Measurements from ENCODE around the gene PLEKHM3. TPM values are rescaled to one million over a fixed set of nuclear protein-coding genes. Genes with fewer than 3 reads are reported as not detected.

Gene PLEKHM3
- total and polyA plus RNA-seq, 2 of the 13 experiments (the other 11 are each of a cell fraction or from before 2014, with no cell fraction given): 4.5 to 4.7 TPM

DNA sequence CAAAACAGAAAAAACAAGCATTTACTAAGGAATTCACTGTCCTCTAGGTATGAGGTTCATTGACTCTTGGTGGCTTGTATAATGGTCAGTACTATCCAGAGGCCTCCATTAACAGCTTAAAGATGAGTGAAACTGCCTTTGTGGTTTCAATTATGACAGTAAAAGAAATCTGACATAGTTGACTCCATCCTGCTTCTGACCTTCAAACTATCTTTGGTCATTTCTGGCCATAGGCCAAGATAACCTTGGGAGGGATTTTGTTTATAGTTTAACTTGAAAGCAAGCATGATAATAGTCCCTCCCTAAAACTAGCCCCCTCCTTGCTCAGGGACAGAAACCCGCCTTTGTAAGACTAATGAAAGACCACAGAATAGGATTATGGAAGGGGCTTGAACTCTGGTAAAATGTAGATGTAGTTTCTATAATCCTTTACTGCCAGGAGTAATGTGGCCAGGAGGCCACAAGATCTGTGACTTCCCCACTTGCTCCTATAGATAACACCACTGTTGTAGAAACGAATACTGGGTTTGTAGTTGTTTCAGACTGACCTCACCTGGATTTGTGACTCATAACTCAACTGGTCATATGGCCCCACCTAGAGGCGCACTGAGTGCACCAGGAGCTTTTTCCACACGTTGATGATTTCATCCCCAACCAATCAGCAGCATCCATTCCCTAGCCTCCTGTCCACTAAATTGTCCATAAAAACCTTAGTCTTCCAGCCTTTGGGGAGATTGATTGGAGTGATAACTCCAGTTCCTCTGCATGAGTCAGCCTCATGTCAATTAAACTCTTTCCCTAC lies 8.6 kb upstream of the PLEKHM3 start (continued):
- TF ChIP-seq CENPT (CRISPR knock-in tag; IDR thresholded peaks at IDR 0.05; ENCODE audit: low read depth) (no peak), GLI4 (CRISPR knock-in tag; IDR thresholded peaks at IDR 0.05; ENCODE audit: borderline replicate concordance) (no peak), ZNF570 (CRISPR knock-in tag; IDR thresholded peaks at IDR 0.05; ENCODE audit: borderline replicate concordance) (no peak), SALL2 (CRISPR knock-in tag; IDR thresholded peaks at IDR 0.05) (no peak), ZNF607 (CRISPR knock-in tag; IDR thresholded peaks at IDR 0.05; ENCODE audit: borderline replicate concordance) (no peak), TSC22D2 (CRISPR knock-in tag; IDR thresholded peaks at IDR 0.05; ENCODE audit: borderline replicate concordance) (no peak), ZNF775 (CRISPR knock-in tag; IDR thresholded peaks at IDR 0.05; ENCODE audit: borderline replicate concordance) (no peak), ARHGAP35 (CRISPR knock-in tag; IDR thresholded peaks at IDR 0.05; ENCODE audit: borderline replicate concordance) (no peak), DR1 (CRISPR knock-in tag; IDR thresholded peaks at IDR 0.05) (no peak), GTF3A (CRISPR knock-in tag; conservative IDR thresholded peaks at IDR 0.05) (no peak), MBD4 (IDR thresholded peaks at IDR 0.05; ENCODE audit: borderline replicate concordance, low read length) (no peak)
- TF ChIP-seq, protein P1, sequence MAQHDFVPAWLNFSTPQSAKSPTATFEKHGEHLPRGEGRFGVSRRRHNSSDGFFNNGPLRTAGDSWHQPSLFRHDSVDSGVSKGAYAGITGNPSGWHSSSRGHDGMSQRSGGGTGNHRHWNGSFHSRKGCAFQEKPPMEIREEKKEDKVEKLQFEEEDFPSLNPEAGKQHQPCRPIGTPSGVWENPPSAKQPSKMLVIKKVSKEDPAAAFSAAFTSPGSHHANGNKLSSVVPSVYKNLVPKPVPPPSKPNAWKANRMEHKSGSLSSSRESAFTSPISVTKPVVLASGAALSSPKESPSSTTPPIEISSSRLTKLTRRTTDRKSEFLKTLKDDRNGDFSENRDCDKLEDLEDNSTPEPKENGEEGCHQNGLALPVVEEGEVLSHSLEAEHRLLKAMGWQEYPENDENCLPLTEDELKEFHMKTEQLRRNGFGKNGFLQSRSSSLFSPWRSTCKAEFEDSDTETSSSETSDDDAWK (CRISPR knock-in tag; IDR thresholded peaks at IDR 0.05): no peak
- TF ChIP-seq, protein P2, sequence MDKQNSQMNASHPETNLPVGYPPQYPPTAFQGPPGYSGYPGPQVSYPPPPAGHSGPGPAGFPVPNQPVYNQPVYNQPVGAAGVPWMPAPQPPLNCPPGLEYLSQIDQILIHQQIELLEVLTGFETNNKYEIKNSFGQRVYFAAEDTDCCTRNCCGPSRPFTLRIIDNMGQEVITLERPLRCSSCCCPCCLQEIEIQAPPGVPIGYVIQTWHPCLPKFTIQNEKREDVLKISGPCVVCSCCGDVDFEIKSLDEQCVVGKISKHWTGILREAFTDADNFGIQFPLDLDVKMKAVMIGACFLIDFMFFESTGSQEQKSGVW (CRISPR knock-in tag; IDR thresholded peaks at IDR 0.05; ENCODE audit: borderline replicate concordance): no peak
- TF ChIP-seq, protein P3, sequence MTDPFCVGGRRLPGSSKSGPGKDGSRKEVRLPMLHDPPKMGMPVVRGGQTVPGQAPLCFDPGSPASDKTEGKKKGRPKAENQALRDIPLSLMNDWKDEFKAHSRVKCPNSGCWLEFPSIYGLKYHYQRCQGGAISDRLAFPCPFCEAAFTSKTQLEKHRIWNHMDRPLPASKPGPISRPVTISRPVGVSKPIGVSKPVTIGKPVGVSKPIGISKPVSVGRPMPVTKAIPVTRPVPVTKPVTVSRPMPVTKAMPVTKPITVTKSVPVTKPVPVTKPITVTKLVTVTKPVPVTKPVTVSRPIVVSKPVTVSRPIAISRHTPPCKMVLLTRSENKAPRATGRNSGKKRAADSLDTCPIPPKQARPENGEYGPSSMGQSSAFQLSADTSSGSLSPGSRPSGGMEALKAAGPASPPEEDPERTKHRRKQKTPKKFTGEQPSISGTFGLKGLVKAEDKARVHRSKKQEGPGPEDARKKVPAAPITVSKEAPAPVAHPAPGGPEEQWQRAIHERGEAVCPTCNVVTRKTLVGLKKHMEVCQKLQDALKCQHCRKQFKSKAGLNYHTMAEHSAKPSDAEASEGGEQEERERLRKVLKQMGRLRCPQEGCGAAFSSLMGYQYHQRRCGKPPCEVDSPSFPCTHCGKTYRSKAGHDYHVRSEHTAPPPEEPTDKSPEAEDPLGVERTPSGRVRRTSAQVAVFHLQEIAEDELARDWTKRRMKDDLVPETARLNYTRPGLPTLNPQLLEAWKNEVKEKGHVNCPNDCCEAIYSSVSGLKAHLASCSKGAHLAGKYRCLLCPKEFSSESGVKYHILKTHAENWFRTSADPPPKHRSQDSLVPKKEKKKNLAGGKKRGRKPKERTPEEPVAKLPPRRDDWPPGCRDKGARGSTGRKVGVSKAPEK (CRISPR knock-in tag; IDR thresholded peaks at IDR 0.05; ENCODE audit: borderline replicate concordance): no peak
- TF ChIP-seq, protein P4, sequence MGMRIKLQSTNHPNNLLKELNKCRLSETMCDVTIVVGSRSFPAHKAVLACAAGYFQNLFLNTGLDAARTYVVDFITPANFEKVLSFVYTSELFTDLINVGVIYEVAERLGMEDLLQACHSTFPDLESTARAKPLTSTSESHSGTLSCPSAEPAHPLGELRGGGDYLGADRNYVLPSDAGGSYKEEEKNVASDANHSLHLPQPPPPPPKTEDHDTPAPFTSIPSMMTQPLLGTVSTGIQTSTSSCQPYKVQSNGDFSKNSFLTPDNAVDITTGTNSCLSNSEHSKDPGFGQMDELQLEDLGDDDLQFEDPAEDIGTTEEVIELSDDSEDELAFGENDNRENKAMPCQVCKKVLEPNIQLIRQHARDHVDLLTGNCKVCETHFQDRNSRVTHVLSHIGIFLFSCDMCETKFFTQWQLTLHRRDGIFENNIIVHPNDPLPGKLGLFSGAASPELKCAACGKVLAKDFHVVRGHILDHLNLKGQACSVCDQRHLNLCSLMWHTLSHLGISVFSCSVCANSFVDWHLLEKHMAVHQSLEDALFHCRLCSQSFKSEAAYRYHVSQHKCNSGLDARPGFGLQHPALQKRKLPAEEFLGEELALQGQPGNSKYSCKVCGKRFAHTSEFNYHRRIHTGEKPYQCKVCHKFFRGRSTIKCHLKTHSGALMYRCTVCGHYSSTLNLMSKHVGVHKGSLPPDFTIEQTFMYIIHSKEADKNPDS (CRISPR knock-in tag; IDR thresholded peaks at IDR 0.05): no peak
- TF ChIP-seq, protein P5, sequence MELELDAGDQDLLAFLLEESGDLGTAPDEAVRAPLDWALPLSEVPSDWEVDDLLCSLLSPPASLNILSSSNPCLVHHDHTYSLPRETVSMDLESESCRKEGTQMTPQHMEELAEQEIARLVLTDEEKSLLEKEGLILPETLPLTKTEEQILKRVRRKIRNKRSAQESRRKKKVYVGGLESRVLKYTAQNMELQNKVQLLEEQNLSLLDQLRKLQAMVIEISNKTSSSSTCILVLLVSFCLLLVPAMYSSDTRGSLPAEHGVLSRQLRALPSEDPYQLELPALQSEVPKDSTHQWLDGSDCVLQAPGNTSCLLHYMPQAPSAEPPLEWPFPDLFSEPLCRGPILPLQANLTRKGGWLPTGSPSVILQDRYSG (CRISPR knock-in tag; IDR thresholded peaks at IDR 0.05): no peak
- TF ChIP-seq, protein P6, sequence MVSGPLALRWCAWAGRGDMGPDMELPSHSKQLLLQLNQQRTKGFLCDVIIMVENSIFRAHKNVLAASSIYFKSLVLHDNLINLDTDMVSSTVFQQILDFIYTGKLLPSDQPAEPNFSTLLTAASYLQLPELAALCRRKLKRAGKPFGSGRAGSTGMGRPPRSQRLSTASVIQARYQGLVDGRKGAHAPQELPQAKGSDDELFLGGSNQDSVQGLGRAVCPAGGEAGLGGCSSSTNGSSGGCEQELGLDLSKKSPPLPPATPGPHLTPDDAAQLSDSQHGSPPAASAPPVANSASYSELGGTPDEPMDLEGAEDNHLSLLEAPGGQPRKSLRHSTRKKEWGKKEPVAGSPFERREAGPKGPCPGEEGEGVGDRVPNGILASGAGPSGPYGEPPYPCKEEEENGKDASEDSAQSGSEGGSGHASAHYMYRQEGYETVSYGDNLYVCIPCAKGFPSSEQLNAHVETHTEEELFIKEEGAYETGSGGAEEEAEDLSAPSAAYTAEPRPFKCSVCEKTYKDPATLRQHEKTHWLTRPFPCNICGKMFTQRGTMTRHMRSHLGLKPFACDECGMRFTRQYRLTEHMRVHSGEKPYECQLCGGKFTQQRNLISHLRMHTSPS (CRISPR knock-in tag; IDR thresholded peaks at IDR 0.05; ENCODE audit: low read depth): no peak

All from HepG2 (cell line).